K562 (cell line): ENCODE data around the gene TTYH2. TPM values are rescaled to one million over a fixed set of nuclear protein-coding genes. Genes with fewer than 3 reads are reported as not detected.

Source experiments
- ATAC-seq: fragments of 200-7000 bp; cut with Tn5 transposase; 3 replicates; pipeline ENCODE4 v1.9.1; 2020; ENCODE audit warnings: moderate library complexity
- BruUV-seq: library from RNA; stranded (reverse); fragments of 400-500 nt; replicated peaks from 2 replicates; lab custom pipeline; 2021; lab: Mats Ljungman, UMichigan
- CTCF ChIA-PET: fragments of 300-600 bp; formaldehyde crosslinking; extraction: SDS; loops from one replicate; lab custom pipeline; 2021; ENCODE audit warnings: low intra/inter-chr PET ratio; lab: Yijun Ruan, JAX
- POLR2A ChIA-PET: fragments of 300-600, 350-650 bp; sonication (Branson Sonifier 250); formaldehyde crosslinking; extraction: SDS; loops from one replicate; lab custom pipeline; 2021; ENCODE audit warnings: antibody characterized with exemption, inconsistent platforms; lab: Yijun Ruan, JAX
- DNase-seq, 4 experiments: peaks; one replicate each; pipeline versions ENCODE4 v3.0.0 to v3.0.0-alpha.2; 2011 to 2018; ENCODE audit warnings: low spot score in 3 of 4, mixed read lengths in 3 of 4; ENCODE audit errors: extremely low read depth in 1 of 4
- FAIRE-seq: peaks from 2 replicates; lab custom pipeline; 2011; peaks lifted over from hg19 to GRCh38; lab: Jason Lieb, UNC
- H2AFZ ChIP-seq: 2 replicates; pipeline ENCODE4 v1.6.0; 2011; ENCODE audit warnings: low read depth, low read length, control low read depth, inconsistent platforms
- H3K27ac ChIP-seq: fragments of 200-600 bp; 3 replicates; pipeline ENCODE4 v1.8.0; 2011; ENCODE audit warnings: low read depth, mild to moderate bottlenecking, control low read depth, inconsistent platforms, low read length, moderate library complexity, mixed read lengths; ENCODE audit errors: extremely low read depth
- H3K27me3 ChIP-seq, 2 experiments: fragments of 300-600 bp in 1 of 2; 2 replicates in 1 of 2; 3 replicates in 1 of 2; pipeline versions ENCODE4 v1.6.0 to v1.8.0; 2011; ENCODE audit warnings: inconsistent platforms in 2 of 2, low read length in 2 of 2, mild to moderate bottlenecking in 1 of 2, mixed read lengths in 1 of 2, moderate library complexity in 1 of 2; ENCODE audit not compliant: control insufficient read depth in 2 of 2, insufficient read depth in 2 of 2
- H3K36me3 ChIP-seq: fragments of 300-600 bp; 3 replicates; pipeline ENCODE4 v1.8.0; 2011; ENCODE audit warnings: mild to moderate bottlenecking, low read length, inconsistent platforms; ENCODE audit not compliant: control insufficient read depth, insufficient read depth
- H3K4me1 ChIP-seq, 2 experiments: fragments of 200-600 bp in 1 of 2; replicated peaks in 1 of 2; 2 replicates in 1 of 2; 3 replicates in 1 of 2; pipeline versions ENCODE4 v1.5.1 to v1.8.0; 2011; ENCODE audit warnings: inconsistent platforms in 2 of 2, low read length in 2 of 2, mild to moderate bottlenecking in 1 of 2, mixed read lengths in 1 of 2, moderate library complexity in 1 of 2; ENCODE audit not compliant: control insufficient read depth in 2 of 2, insufficient read depth in 2 of 2
- H3K4me2 ChIP-seq: 2 replicates; pipeline ENCODE4 v1.6.1; 2011; ENCODE audit warnings: low read length, control low read depth, inconsistent platforms, mixed read lengths; ENCODE audit not compliant: insufficient read depth
- H3K4me3 ChIP-seq: fragments of 200-600 bp; sonication (generic), shearing (Covaris generic); 2 replicates; pipeline ENCODE4 v1.5.1; 2016; ENCODE audit warnings: control low read depth, inconsistent platforms
- H3K79me2 ChIP-seq: fragments of 200-600 bp; 3 replicates; pipeline ENCODE4 v1.8.0; 2011; ENCODE audit warnings: low read length, inconsistent platforms; ENCODE audit not compliant: control insufficient read depth, insufficient read depth
- H3K9ac ChIP-seq, 2 experiments: 2 replicates each; pipeline versions ENCODE4 v1.6.0 to v1.6.1; 2011; ENCODE audit warnings: low read depth in 2 of 2, low read length in 2 of 2, control low read depth in 1 of 2, inconsistent platforms in 1 of 2, mild to moderate bottlenecking in 1 of 2, mixed read lengths in 1 of 2; ENCODE audit not compliant: insufficient read depth in 1 of 2
- H3K9me1 ChIP-seq: one replicate; pipeline ENCODE4 v1.6.0; 2011; ENCODE audit warnings: inconsistent platforms, mild to moderate bottlenecking, low read length, moderate library complexity; ENCODE audit not compliant: control insufficient read depth, insufficient read depth
- H3K9me3 ChIP-seq: replicated peaks from 2 replicates; pipeline ENCODE4 v1.5.1; 2011; ENCODE audit warnings: low read depth, low read length, inconsistent platforms; ENCODE audit not compliant: control insufficient read depth, insufficient read depth
- H4K20me1 ChIP-seq: replicated peaks from 2 replicates; pipeline ENCODE4 v1.6.1; 2011; ENCODE audit warnings: low read length, inconsistent platforms, mixed read lengths; ENCODE audit not compliant: control insufficient read depth, insufficient read depth
- PKNOX1 ChIP-seq: fragments of 450-650 bp; IDR thresholded peaks from 2 replicates; pipeline ENCODE4 v1.6.1; 2016
- ZBTB33 ChIP-seq: sonication (generic); formaldehyde crosslinking; IDR thresholded peaks from 2 replicates; pipeline ENCODE4 v1.8.1; 2023; ENCODE audit warnings: mild to moderate bottlenecking, missing genetic modification reagents
- ZNF280B ChIP-seq: fragments of 250-450 bp; sonication (Bioruptor Pico); IDR thresholded peaks from 2 replicates; pipeline ENCODE4 v1.5.1; 2021; ENCODE audit warnings: mild to moderate bottlenecking
- WGBS: fragments of 100-300 bp; shearing (Covaris generic); methylation state at CpG from one replicate; pipeline ENCODE4 v1.1.6; 2016; ENCODE audit warnings: low coverage, mixed read lengths; ENCODE audit not compliant: insufficient coverage; ENCODE audit errors: missing lambda C conversion rate; 5-methylcytosine and 5-hydroxymethylcytosine counted together
- in situ Hi-C: fragments of 300-500 bp; cut with MboI; formaldehyde crosslinking; loops from 4 replicates; pipeline ENCODE4 v1.15.0; 2018; ENCODE audit warnings: inconsistent platforms, mixed read lengths
- intact Hi-C: fragments of 100-400 bp; cut with micrococcal nuclease; formaldehyde crosslinking; loops from 2 replicates; pipeline ENCODE4 v1.14.2; 2022
- polyA plus RNA-seq, 8 experiments: library from polyadenylated mRNA; depleted of rRNA in 4 of 8; stranded (reverse) in 5 of 8; unstranded in 3 of 8; fragments of >200 nt; fragmentation: Nextera tagmentation in 2 of 8; fragmentation: Illumina TruSeq in 1 of 8; extraction: Ambion mirVana in 2 of 8; extraction: Trizol in 1 of 8; gene quantifications; 2 replicates each; pipeline versions ENCODE4 v1.2.1 to v1.2.3, GENCODE V29; 2011 to 2014; ENCODE audit warnings: inconsistent platforms in 1 of 8, missing spikeins in 1 of 8
- total RNA-seq, 7 experiments: library from RNA; depleted of rRNA in 6 of 7; stranded (reverse); fragments of >200 nt in 6 of 7; fragmentation: Illumina TruSeq in 2 of 7; extraction: Trizol in 2 of 7; gene quantifications; 2 replicates each; pipeline versions ENCODE4 v1.2.1 to v1.2.3, GENCODE V29; 2011 to 2021; ENCODE audit warnings: low replicate concordance in 1 of 7

TTYH2 gene
- total and polyA plus RNA-seq, 9 of the 15 experiments (the other 6 are each of a cell fraction or from before 2014, with no cell fraction given): 0.03 to 2.0 (median 0.91) TPM

GRCh38 chr17:74298778-74299177 lies 85.4 kb downstream of the TTYH2 start:
- POLR2A ChIA-PET: interaction anchor here (0.6 to 1.7 kb wide), 2 partner anchors 12 to 14 kb away, joined by 3 read pairs; no protein-coding TSS in a partner anchor
- no peak overlapping the region for H3K4me2 ChIP-seq
- no peak overlapping the region for H3K4me3 ChIP-seq
- in situ Hi-C loops: no loop called here
- no peaks in the 10 kb centered on the region for H3K9me1 ChIP-seq
- no peaks in the 10 kb centered on the region for H3K79me2 ChIP-seq
- 40% methylated on average over 6 of the region's 7 CpGs for WGBS
- no peak for DNase-seq
- CTCF ChIA-PET: interaction anchor here (3.7 kb wide), 1 partner anchor 55 kb away, joined by 21 read pairs; no protein-coding TSS in a partner anchor
- no peaks in the 10 kb centered on the region for H3K27me3 ChIP-seq
- peak overlapping the region; percentile 62 for H2AFZ ChIP-seq
- no peaks in the 10 kb centered on the region for H3K36me3 ChIP-seq
- no peak for FAIRE-seq
- no peak overlapping the region for H3K27ac ChIP-seq
- no peak for ATAC-seq
- BruUV-seq: no TSS peak
- peaks cover 14 to 21% of the 10 kb centered on the region in 2 experiments; a peak in 4 of 5 replicates for H3K4me1 ChIP-seq
- H3K9me3 ChIP-seq: no peaks in the 10 kb centered on the region
- no peak overlapping the region for H3K9ac ChIP-seq
- H4K20me1 ChIP-seq: no peaks in the 10 kb centered on the region
- TF ChIP-seq ZNF280B (no peak), PKNOX1 (peak; percentile 72), ZBTB33 (CRISPR knock-in tag) (peak; percentile 60; the same call in 1 of the 2 replicates)
- TF ChIP-seq, all 486 proteins: peak for 2
- intact Hi-C loops: no loop called here
